CD4-positive, alpha-beta T cell (primary cell): ENCODE measurements around the gene LRRC52. TPM values are rescaled to one million over a fixed set of nuclear protein-coding genes. Genes with fewer than 3 reads are reported as not detected.

ENCODE experiments used
- ATAC-seq: fragments of 200-7000 bp; cut with Tn5 transposase; one replicate; pipeline ENCODE4 v1.10.0; 2022; ENCODE audit warnings: mild to moderate bottlenecking; ENCODE audit not compliant: poor library complexity
- CTCF ChIA-PET: fragments of 350-600 bp; sonication (Branson Sonifier 250); formaldehyde crosslinking; loops from one replicate; lab custom pipeline; 2021; ENCODE audit warnings: antibody characterized with exemption, inconsistent platforms; lab: Charles Lee
- POLR2A ChIA-PET: fragments of 350-600 bp; sonication (Branson Sonifier 250); formaldehyde crosslinking; loops from one replicate; lab custom pipeline; 2021; ENCODE audit warnings: antibody characterized with exemption, inconsistent platforms; lab: Charles Lee
- DNase-seq, 14 experiments: peaks; one replicate each; pipeline ENCODE4 v3.0.0-alpha.2; 2013 to 2020; ENCODE audit warnings: mixed read lengths in 2 of 14
- H3K27ac ChIP-seq, 2 donors: one replicate each; pipeline versions ENCODE4 v1.5.1 to v1.7.0; 2013; ENCODE audit warnings: low read length in 2 of 2, low read depth in 1 of 2, mild to moderate bottlenecking in 1 of 2
- H3K27me3 ChIP-seq, 2 experiments: 1 replicate in 1 of 2; 2 replicates in 1 of 2; pipeline versions ENCODE4 v1.6.1 to v1.7.0; 2013; ENCODE audit warnings: low read length in 2 of 2, control low read depth in 1 of 2, mild to moderate bottlenecking in 1 of 2, moderate library complexity in 1 of 2; ENCODE audit not compliant: insufficient read depth in 2 of 2, control insufficient read depth in 1 of 2
- H3K36me3 ChIP-seq: one replicate; pipeline ENCODE4 v1.6.1; 2013; ENCODE audit warnings: low read length, control low read depth; ENCODE audit not compliant: insufficient read depth
- H3K4me1 ChIP-seq: one replicate; pipeline ENCODE4 v1.6.1; 2013; ENCODE audit warnings: low read length, control low read depth; ENCODE audit not compliant: insufficient read depth
- H3K4me3 ChIP-seq: one replicate; pipeline ENCODE4 v1.5.1; 2013; ENCODE audit warnings: mild to moderate bottlenecking, low read length, moderate library complexity
- H3K9me3 ChIP-seq, 2 experiments: 1 replicate in 1 of 2; 2 replicates in 1 of 2; pipeline versions ENCODE4 v1.6.1 to v1.7.0; 2013; ENCODE audit warnings: low read length in 2 of 2, mild to moderate bottlenecking in 2 of 2, control low read depth in 1 of 2, moderate library complexity in 1 of 2; ENCODE audit not compliant: control insufficient read depth in 1 of 2, insufficient read depth in 1 of 2
- H3K27ac Mint-ChIP-seq: one replicate; pipeline ENCODE4 v1.8.0; 2020; ENCODE audit warnings: mixed read lengths
- H3K27me3 Mint-ChIP-seq: one replicate; pipeline ENCODE4 v1.8.0; 2021; ENCODE audit warnings: mixed read lengths
- H3K36me3 Mint-ChIP-seq: one replicate; pipeline ENCODE4 v1.8.0; 2021; ENCODE audit warnings: low read depth, mixed read lengths
- H3K4me1 Mint-ChIP-seq: one replicate; pipeline ENCODE4 v1.8.0; 2021; ENCODE audit warnings: low read depth, mixed read lengths
- H3K4me3 Mint-ChIP-seq: one replicate; pipeline ENCODE4 v1.8.0; 2020; ENCODE audit warnings: mild to moderate bottlenecking, mixed read lengths
- H3K9me3 Mint-ChIP-seq: one replicate; pipeline ENCODE4 v1.8.0; 2020; ENCODE audit warnings: mixed read lengths
- CTCF ChIP-seq: fragments of 200-600 bp; IDR thresholded peaks from one replicate; pipeline ENCODE4 v1.8.0; 2022; ENCODE audit warnings: antibody characterized with exemption, mild to moderate bottlenecking
- intact Hi-C, 2 experiments: fragments of 100-400 bp; cut with DNase I in 1 of 2; cut with micrococcal nuclease in 1 of 2; formaldehyde crosslinking; loops; one replicate each; pipeline versions ENCODE4 v1.15.1 to v1.9.0; 2023 to 2025; cut with DNase I, micrococcal nuclease
- total RNA-seq, 174 experiments: library from RNA in 2 of 174; stranded (reverse) in 2 of 174; gene quantifications; one replicate each; pipeline ENCODE4 v1.2.3 and lab custom pipeline; 2021 to 2026

The LRRC52 gene
- total RNA-seq, 2 experiments from 2014 or later = not detected

- no peaks in the 10 kb centered on the region for H3K4me1 Mint-ChIP-seq
- Histone ChIP-seq H3K4me1 (no peaks in the 10 kb centered on the region), H3K27ac (no peak overlapping the region), H3K27me3 (no peaks in the 10 kb centered on the region), H3K36me3 (no peaks in the 10 kb centered on the region), H3K9me3 (no peaks in the 10 kb centered on the region), H3K4me3 (no peak overlapping the region)
- H3K27ac Mint-ChIP-seq = no peak overlapping the region
- peaks cover 36% of the 10 kb centered on the region for H3K27me3 Mint-ChIP-seq
- intact Hi-C loops = no loop called here
- no peaks in the 10 kb centered on the region for H3K36me3 Mint-ChIP-seq
- ChIA-PET POLR2A (interaction anchor here (0.9 kb wide), 1 partner anchor 10 kb away, joined by 3 read pairs; no protein-coding TSS in a partner anchor), CTCF (interaction anchor here (1.5 to 1.7 kb wide), 2 partner anchors 8 to 182 kb away, joined by 4 read pairs; no protein-coding TSS in a partner anchor)
- no peak for DNase-seq
- no peak overlapping the region for H3K4me3 Mint-ChIP-seq
- no peak for TF ChIP-seq CTCF
- no peak for ATAC-seq
- H3K9me3 Mint-ChIP-seq = no peaks in the 10 kb centered on the region
Observed at GRCh38 chr1:165575468-165576099, 31.8 kb downstream of the LRRC52 start.

- Mint-ChIP-seq H3K36me3 (no peaks in the 10 kb centered on the region), H3K27me3 (peaks cover 31% of the 10 kb centered on the region), H3K4me1 (no peaks in the 10 kb centered on the region), H3K27ac (no peak overlapping the region), H3K4me3 (no peak overlapping the region), H3K9me3 (no peaks in the 10 kb centered on the region)
- Histone ChIP-seq H3K4me1 (no peaks in the 10 kb centered on the region), H3K9me3 (peaks cover 0 to 1% of the 10 kb centered on the region in 2 experiments), H3K27ac (no peak overlapping the region), H3K4me3 (no peak overlapping the region), H3K36me3 (no peaks in the 10 kb centered on the region), H3K27me3 (no peaks in the 10 kb centered on the region)
- intact Hi-C loops = no loop called here
- ATAC-seq = no peak
- ChIA-PET CTCF (no interaction called here), POLR2A (no interaction called here)
- no peak for DNase-seq
- TF ChIP-seq CTCF = no peak
Observed at GRCh38 chr1:165576536-165576935, 32.7 kb downstream of the LRRC52 start.

- intact Hi-C loops = no loop called here
- TF ChIP-seq CTCF = no peak
- Histone ChIP-seq H3K9me3 (peaks cover 0 to 8% of the 10 kb centered on the region in 2 experiments), H3K4me1 (no peaks in the 10 kb centered on the region), H3K4me3 (no peak overlapping the region), H3K36me3 (no peaks in the 10 kb centered on the region), H3K27me3 (no peaks in the 10 kb centered on the region), H3K27ac (no peak overlapping the region)
- DNase-seq (no peak), ATAC-seq (no peak)
- ChIA-PET POLR2A (no interaction called here), CTCF (no interaction called here)
- no peaks in the 10 kb centered on the region for H3K4me1 Mint-ChIP-seq
- H3K27me3 Mint-ChIP-seq = peaks cover 24% of the 10 kb centered on the region
- no peaks in the 10 kb centered on the region for H3K9me3 Mint-ChIP-seq
- H3K27ac Mint-ChIP-seq = no peak overlapping the region
- H3K4me3 Mint-ChIP-seq = no peak overlapping the region
- no peaks in the 10 kb centered on the region for H3K36me3 Mint-ChIP-seq
Observed at GRCh38 chr1:165577707-165578106, 33.9 kb downstream of the LRRC52 start.
